Activated CD8-positive, alpha-beta memory T cell treated with anti-CD3 and anti-CD28 coated beads, Interleukin-2, amount 50 U/mL, for 1 hour (primary cell): ENCODE results near the gene ST8SIA4.
"Not testable (repeated sequence)": the region's sequence is repeated elsewhere in the genome, so short reads cannot be mapped to it uniquely, and the experiment has no call there.

Experiments used
- DNase-seq: peaks from one replicate; pipeline ENCODE4 v3.0.0-alpha.2; 2020; ENCODE audit errors: extremely low read depth

Gene ST8SIA4

DNA sequence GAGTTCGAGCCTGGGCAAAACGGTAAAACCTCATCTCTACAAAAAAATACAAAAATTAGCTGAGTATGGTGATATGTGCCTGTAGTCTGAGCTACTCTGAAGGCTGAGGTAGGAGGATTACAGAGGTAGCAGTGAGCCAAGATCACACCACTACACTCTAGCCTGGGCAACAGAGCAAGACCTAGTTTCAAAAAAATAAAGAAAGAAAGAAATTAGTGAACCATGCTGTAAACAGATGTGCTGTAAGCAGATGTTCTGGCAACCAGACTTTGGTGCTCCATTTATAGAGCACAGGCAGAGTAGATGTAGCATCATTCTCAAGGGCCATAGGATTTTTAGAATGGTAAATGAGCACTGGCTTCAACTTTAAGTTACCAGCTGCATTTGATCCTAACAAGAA is 115.4 kb downstream of the ST8SIA4 start:
- DNase-seq, result no peak

GRCh38 chr5:100785536-100785935 is 117.5 kb downstream of the ST8SIA4 start:
- not testable (repeated sequence) for DNase-seq

- no peak for DNase-seq
Measured at GRCh38 chr5:100780376-100780870, 122.7 kb downstream of the ST8SIA4 start.

- no peak for DNase-seq
Measured at GRCh38 chr5:100779669-100780375, 123.3 kb downstream of the ST8SIA4 start.

DNA sequence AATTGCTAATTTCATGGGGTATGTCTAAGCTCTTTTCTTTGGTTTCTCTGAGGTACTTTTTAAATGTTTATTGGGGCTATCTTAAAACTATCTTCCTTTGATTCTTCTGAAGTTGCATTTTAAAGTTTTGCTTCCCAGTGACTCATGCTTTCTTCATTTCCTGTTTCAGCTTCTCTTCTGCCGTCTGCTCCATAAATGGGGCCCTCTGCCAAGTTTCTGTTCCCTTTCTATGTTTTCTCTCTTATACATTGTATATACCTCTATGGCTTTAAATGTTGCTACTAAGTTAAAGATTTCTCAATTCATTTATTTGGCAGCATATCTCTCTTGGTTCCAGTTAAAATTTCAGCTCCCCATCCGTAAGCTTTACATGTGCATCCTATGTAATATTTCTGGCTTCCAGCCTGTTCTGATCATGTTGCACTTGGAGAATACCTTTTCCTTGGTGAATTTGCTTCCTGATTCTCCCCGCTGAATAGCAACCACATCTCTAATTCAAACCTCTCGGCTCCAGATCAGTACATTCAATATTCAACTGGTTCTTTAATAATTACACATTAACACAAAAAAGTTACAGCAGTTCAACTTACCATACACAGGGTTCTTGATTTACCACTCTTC is 125.3 kb downstream of the ST8SIA4 start:
- no peak for DNase-seq

DNA sequence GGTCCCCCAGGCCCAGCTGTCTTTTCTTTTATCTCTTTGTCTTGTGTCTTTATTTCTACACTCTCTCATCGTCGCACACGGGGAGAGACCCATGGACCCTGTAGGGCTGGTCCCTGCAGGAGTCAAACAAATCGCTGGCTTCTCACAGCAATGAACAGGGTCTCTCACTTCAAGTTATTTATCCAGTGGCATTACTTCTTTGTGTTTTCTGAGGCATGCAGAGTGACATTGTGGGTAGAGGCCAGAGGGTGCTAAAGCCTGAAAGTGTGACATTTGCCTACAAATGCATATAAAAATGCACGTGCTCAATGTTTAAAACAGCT is 127.6 kb downstream of the ST8SIA4 start:
- DNase-seq, result no peak

DNA sequence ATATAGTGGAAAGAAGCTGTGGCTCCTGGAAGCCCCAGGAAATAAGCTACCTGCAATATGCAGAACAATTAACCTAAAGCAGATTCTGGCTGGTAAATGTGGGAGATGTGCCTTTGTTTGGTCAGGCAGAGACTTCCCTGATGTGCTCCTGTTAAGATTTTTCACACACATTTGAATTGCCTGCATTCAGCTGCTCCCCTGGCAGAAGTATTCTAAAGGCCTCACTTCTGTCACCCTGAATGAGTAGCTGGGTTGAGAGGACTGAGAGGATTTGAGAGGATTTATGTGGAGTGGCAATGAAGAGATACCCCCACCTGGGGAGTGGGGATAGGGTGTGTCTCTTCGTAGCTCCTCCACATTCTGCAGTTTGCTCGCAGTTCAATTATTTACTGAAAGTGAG is 130.5 kb downstream of the ST8SIA4 start:
- DNase-seq, result no peak

- no peak for DNase-seq
Measured at GRCh38 chr5:100772006-100772405, 131.1 kb downstream of the ST8SIA4 start.

DNA sequence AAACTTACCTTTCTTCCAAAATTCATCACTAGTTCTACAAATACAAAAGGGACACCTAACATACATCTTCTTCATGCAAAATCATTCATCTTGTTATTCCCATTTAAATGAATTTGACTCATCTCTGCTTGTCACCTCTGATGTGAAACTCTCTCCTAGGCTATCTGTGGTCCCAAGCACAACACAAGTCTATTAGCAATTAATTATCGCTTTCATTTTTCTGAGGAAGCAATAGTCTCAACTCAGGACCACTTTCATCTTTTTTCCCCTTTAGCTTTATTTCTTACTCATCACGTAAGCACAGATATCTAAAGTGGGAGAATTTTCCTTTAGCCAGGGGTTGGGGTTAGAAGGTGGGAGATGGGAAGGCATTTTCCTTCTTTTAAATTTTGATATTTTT is 131.9 kb downstream of the ST8SIA4 start:
- no peak for DNase-seq

- DNase-seq, result no peak
Measured at GRCh38 chr5:100768221-100768620, 134.9 kb downstream of the ST8SIA4 start.

DNA sequence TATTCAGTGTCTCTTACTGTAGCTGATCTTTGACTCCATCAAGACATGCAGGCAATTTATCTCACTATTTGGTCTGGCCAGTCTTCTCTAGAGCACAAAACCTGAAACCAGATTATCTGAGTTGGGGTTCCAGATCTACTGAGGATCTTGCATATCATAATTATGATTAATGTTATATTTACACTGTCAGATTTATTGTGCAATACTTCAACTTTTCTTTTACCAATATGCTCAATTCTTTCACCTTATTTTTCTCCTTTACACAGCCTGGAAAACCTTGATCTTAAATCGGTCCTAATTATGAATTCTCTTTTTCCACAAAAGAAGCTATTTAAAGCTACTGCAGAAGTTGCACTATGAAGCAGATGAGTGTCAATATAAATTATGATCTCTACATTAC is 140.1 kb downstream of the ST8SIA4 start:
- DNase-seq, result no peak

- DNase-seq, result no peak
Measured at GRCh38 chr5:100762108-100762507, 141.0 kb downstream of the ST8SIA4 start.

DNA sequence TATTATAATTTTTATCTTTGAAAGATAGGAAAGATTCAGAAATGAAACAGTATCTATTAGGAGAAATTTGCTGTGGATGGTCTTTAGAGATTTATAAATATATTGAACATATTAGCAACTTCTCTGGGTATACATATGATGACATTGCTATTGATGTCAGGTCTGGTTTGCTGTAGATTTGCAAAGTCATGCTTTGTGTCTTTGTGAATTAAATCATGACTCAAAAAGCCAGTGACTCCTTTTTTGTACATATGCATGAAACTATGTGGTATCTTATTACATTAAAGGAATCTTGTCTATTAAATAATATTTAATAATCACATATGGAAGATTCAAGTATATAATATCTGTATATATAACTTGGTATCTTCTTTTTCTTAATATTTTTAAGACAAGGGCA is 141.9 kb downstream of the ST8SIA4 start:
- no peak for DNase-seq

GRCh38 chr5:100760688-100761087 is 142.4 kb downstream of the ST8SIA4 start:
- no peak for DNase-seq

GRCh38 chr5:100758780-100759179 is 144.3 kb downstream of the ST8SIA4 start:
- no peak for DNase-seq

GRCh38 chr5:100758306-100758705 is 144.8 kb downstream of the ST8SIA4 start:
- DNase-seq, result no peak

DNA sequence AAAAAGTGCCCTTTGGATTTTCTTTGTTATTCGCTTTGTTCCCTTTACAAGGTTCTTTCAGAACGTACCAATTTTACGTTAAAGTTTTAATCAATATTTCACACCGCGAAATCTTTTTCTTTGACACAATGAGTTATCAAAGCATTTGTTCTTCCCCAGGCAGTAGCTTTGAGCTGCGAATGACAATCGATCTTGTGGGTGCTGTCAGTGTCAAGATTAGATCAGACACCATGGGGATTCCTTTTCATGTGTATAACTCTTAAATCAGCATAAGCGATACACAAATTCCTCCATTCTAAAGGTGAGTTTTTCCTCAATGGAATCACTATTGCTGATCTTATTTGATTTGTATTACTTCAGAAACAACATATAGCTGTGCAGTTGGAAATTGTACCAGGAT is 145.5 kb downstream of the ST8SIA4 start:
- DNase-seq, result no peak
